ENCODE results near the gene TXNDC11.

TXNDC11 gene

DNA sequence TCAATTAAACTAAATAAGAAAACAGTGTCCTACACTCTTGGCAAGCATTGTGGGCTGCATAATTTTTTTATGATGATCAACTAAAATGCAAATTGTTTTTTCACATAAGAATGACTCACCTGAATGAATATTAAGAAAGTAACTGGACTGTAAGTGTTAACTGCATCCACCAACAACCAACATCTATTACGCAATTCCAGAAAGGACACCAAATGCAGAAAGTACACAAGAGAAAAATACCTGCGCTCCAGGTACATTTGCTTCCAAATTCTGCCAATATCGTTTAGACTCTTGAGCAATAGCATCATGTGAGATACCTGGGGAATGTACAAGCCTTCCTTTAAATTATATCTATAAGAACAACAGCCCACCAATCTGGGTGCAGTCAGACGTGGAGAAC lies 19.8 kb upstream of the TXNDC11 start:
- TF ChIP-seq, protein P1, sequence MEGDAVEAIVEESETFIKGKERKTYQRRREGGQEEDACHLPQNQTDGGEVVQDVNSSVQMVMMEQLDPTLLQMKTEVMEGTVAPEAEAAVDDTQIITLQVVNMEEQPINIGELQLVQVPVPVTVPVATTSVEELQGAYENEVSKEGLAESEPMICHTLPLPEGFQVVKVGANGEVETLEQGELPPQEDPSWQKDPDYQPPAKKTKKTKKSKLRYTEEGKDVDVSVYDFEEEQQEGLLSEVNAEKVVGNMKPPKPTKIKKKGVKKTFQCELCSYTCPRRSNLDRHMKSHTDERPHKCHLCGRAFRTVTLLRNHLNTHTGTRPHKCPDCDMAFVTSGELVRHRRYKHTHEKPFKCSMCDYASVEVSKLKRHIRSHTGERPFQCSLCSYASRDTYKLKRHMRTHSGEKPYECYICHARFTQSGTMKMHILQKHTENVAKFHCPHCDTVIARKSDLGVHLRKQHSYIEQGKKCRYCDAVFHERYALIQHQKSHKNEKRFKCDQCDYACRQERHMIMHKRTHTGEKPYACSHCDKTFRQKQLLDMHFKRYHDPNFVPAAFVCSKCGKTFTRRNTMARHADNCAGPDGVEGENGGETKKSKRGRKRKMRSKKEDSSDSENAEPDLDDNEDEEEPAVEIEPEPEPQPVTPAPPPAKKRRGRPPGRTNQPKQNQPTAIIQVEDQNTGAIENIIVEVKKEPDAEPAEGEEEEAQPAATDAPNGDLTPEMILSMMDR (IDR thresholded peaks at IDR 0.05; ENCODE audit: control extremely low read depth, extremely low read depth, low read depth, missing control alignments), result no peak
- no peak for DNase-seq (ENCODE audit: extremely low spot score)
- POLR2A ChIA-PET, result no interaction called here
- CTCF ChIA-PET, result interaction anchor here (1.0 kb wide), 1 partner anchor 93 kb away, joined by 3 read pairs; no protein-coding TSS in a partner anchor

DNA sequence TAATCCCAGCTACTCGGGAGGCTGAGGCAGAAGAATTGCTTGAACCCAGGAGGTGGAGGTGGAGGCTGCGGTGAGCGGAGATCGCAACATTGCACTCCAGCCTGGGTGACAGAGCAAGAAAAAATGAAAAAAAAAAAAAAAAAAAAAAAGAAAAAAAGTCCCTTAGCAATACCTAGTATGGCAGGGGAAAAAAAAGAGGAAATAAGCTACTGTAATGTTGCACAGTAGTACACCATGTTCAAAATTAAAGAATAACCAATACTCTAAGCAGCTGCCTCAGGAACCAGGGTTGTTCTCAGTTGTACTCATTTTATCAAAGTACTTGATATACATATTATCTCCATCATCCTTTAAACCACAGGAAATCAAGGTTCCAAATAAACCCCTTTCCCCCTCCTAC lies 17.3 kb upstream of the TXNDC11 start:
- ChIA-PET POLR2A (interaction anchor here (0.5 to 0.6 kb wide), 2 partner anchors 21 to 55 kb away, joined by 3 to 7 read pairs; no protein-coding TSS in a partner anchor), CTCF (interaction anchor here (1.2 to 2.8 kb wide), 3 partner anchors 9 to 38 kb away, joined by 4 to 9 read pairs (median 9); partner anchors contain the start of gene ZC3H7A)
- DNase-seq (ENCODE audit: extremely low spot score), result no peak
- TF ChIP-seq, protein P1 (IDR thresholded peaks at IDR 0.05; ENCODE audit: control extremely low read depth, extremely low read depth, low read depth, missing control alignments), result no peak

DNA sequence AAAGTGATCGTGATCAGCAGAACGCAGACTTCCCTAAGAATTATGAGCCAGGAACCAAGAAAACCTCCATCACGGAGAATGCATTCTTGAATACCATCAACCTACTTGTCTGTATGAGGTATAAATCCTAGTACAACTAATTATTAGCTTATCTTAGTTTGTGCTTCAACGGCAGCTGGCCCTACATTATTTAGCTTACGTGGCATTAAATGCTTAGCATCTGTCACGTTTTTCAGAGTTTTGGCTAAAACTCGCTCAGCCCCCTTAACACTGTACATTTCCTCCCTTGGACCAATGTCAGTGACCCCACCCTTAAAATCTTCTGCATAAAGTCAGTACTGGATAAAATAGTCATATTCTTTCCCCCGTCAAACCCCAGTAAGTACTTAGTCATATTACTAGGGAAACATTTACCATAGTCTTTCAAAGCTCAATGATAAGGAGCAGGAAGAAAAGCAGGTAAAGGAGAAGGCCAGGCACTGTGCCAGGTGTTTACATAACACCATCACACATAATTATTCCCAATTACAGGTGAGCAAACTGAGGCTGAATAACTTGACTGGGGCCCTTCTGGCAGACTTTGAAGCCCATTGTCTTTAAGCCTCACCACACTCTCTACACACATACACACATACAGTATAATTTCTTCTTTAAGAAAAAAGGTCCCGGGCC lies 16.6 kb upstream of the TXNDC11 start:
- ChIA-PET POLR2A (no interaction called here), CTCF (interaction anchor here (1.2 to 2.8 kb wide), 4 partner anchors 9 to 38 kb away, joined by 4 to 9 read pairs (median 6); partner anchors contain the start of gene ZC3H7A)
- no peak for DNase-seq (ENCODE audit: extremely low spot score)
- TF ChIP-seq, protein P1 (IDR thresholded peaks at IDR 0.05; ENCODE audit: control extremely low read depth, extremely low read depth, low read depth, missing control alignments), result no peak

DNA sequence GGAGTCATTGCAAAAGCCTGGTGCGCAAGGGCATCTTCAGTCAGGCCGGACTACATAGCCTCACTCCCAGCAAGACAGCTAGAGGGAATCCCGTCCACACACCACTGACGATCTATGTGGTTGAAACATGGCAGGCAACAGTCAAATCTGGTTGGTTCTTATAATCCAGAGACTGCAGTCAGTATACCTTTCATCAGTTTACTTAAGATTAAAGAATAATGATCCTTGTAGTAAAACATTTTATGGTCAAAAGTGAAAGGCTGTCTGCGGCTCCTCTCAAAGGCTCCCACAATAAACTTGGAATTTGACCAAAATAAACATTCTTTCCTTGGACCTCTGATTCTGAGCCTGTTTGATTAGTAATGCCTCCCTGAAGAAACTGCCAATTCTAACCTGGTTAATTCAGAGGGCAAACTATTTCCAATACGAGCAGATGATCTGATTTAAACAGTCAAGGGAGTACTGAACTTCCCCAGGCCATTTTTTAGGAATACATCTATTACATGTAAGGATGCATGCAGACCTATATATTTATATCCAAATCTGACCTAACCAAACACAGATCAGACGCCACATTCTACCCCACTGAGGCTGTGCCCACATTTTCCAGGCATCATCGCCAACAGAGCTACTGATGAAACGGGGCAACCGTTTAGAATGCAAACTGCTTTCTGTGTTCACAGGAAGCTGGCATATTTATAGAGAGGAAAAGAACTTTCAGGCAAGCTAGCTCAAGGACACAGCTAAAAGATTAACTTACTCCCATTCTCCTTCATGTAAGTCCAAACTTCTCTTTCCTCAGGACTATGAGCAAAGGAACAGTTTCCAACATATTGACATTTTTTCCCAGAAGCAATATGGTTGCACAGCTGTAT lies 15.3 kb upstream of the TXNDC11 start:
- no peak for DNase-seq (ENCODE audit: extremely low spot score)
- TF ChIP-seq, protein P1 (IDR thresholded peaks at IDR 0.05; ENCODE audit: control extremely low read depth, extremely low read depth, low read depth, missing control alignments), result no peak

DNA sequence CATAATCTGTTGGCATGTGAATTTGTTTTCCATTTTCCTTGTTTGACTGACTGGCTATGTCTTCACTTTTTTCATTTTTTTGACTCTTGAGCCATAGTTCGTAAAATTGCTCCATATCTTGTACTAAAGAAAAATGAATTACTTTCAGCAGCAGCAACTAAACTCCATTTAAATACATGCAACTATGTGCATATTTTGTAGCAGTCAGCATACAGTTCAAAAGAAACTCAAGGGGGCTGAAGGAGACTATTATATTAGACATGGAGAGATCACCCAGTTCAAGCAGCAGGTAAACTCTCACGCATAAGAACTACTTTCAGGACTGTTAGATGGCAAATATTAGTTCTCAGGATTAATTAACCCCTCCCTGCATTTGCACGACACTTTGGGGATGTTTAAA lies 13.6 kb upstream of the TXNDC11 start:
- TF ChIP-seq, protein P1 (IDR thresholded peaks at IDR 0.05; ENCODE audit: control extremely low read depth, extremely low read depth, low read depth, missing control alignments), result no peak
- ChIA-PET CTCF (no interaction called here), POLR2A (no interaction called here)
- no peak for DNase-seq (ENCODE audit: extremely low spot score)

More for the DNA sequence above, 15.3 kb upstream of the TXNDC11 start:
- CTCF ChIA-PET, result interaction anchor here (0.9 to 2.8 kb wide), 4 partner anchors 12 to 39 kb away, joined by 3 to 9 read pairs (median 4); partner anchors contain the start of genes TXNDC11 and ZC3H7A
- POLR2A ChIA-PET, result no interaction called here

DNA sequence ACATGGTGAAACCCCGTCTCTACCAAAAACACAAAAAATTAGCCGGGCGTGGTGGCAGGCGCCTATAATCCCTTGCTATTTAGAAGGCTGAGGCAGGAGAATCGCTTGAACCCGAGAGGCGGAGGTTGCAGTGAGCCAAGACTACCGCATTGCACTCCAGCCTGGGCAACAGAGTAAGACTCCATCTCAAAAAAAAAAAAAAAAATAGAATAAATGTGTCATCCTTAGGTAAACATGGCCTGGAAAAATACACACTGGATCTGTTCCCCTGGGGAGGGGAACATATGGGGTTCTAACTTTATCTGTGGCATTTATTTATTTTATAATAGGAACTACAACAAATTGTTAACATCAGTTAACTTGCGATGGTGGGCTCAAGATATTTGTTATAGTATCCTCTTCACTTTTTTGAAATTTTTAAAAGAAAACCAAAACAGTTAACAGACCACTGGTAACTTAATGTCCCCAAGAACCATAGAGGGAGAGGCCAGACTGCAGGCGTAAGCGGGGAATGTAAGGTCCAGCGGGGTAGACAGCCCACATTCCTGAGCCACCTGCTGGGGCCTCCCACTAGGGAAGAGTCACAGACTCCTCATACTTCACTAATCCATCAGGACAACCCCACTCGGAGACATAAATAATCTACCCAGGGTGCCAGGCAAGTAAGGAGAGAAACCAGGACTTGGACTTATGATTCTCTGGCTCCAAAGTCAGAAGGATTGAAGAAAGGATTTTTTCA lies 12.5 kb upstream of the TXNDC11 start:
- ChIA-PET CTCF (no interaction called here), POLR2A (interaction anchor here (0.6 kb wide), 1 partner anchor 23 kb away, joined by 3 read pairs; no protein-coding TSS in a partner anchor)
- TF ChIP-seq, protein P1 (IDR thresholded peaks at IDR 0.05; ENCODE audit: control extremely low read depth, extremely low read depth, low read depth, missing control alignments), result no peak
- DNase-seq (ENCODE audit: extremely low spot score), result no peak

Measured in GM10248 (cell line).